ENCODE results near the gene UBXN10. TPM values are rescaled to one million over a fixed set of nuclear protein-coding genes. Genes with fewer than 3 reads are reported as not detected.
A peak's percentile ranks its signal among the peaks of the same experiment; 100 is the strongest.

The UBXN10 gene
- total RNA-seq, 1 experiment from 2014 or later = 0.33 TPM

GRCh38 chr1:20192871-20193411 is 7.0 kb downstream of the UBXN10 start:
- no peak for DNase-seq
- H3K36me3 Mint-ChIP-seq (ENCODE audit: insufficient read depth, unreplicated experiment) = no peaks in the 10 kb centered on the region
- intact Hi-C loops (cut with micrococcal nuclease; ENCODE audit: unreplicated experiment) = no loop called here
- TF ChIP-seq, protein P1, sequence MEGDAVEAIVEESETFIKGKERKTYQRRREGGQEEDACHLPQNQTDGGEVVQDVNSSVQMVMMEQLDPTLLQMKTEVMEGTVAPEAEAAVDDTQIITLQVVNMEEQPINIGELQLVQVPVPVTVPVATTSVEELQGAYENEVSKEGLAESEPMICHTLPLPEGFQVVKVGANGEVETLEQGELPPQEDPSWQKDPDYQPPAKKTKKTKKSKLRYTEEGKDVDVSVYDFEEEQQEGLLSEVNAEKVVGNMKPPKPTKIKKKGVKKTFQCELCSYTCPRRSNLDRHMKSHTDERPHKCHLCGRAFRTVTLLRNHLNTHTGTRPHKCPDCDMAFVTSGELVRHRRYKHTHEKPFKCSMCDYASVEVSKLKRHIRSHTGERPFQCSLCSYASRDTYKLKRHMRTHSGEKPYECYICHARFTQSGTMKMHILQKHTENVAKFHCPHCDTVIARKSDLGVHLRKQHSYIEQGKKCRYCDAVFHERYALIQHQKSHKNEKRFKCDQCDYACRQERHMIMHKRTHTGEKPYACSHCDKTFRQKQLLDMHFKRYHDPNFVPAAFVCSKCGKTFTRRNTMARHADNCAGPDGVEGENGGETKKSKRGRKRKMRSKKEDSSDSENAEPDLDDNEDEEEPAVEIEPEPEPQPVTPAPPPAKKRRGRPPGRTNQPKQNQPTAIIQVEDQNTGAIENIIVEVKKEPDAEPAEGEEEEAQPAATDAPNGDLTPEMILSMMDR (IDR thresholded peaks at IDR 0.05; ENCODE audit: unreplicated experiment) = no peak
- no peak overlapping the region for H3K27ac Mint-ChIP-seq (ENCODE audit: unreplicated experiment)
- H3K4me1 Mint-ChIP-seq (ENCODE audit: low read depth, unreplicated experiment) = no peaks in the 10 kb centered on the region
- BruUV-seq (replicated peaks) = no TSS peak
- CTCF ChIA-PET = no interaction called here
- no peak overlapping the region for H3K4me3 Mint-ChIP-seq (ENCODE audit: low read depth, unreplicated experiment)
- H3K27me3 Mint-ChIP-seq (ENCODE audit: unreplicated experiment) = peaks cover 18% of the 10 kb centered on the region
- H3K9me3 Mint-ChIP-seq (ENCODE audit: low read depth, unreplicated experiment) = no peaks in the 10 kb centered on the region

- H3K27ac Mint-ChIP-seq (ENCODE audit: unreplicated experiment) = no peak overlapping the region
- H3K4me3 Mint-ChIP-seq (ENCODE audit: low read depth, unreplicated experiment) = no peak overlapping the region
- CTCF ChIA-PET = interaction anchor here (0.6 kb wide), 1 partner anchor 15 kb away, joined by 3 read pairs; no protein-coding TSS in a partner anchor
- H3K9me3 Mint-ChIP-seq (ENCODE audit: low read depth, unreplicated experiment) = no peaks in the 10 kb centered on the region
- H3K4me1 Mint-ChIP-seq (ENCODE audit: low read depth, unreplicated experiment) = peaks cover 6% of the 10 kb centered on the region
- peaks cover 6% of the 10 kb centered on the region for H3K27me3 Mint-ChIP-seq (ENCODE audit: unreplicated experiment)
- no TSS peak for BruUV-seq (replicated peaks)
- H3K36me3 Mint-ChIP-seq (ENCODE audit: insufficient read depth, unreplicated experiment) = no peaks in the 10 kb centered on the region
- no peak for DNase-seq
- TF ChIP-seq, protein P1 (IDR thresholded peaks at IDR 0.05; ENCODE audit: unreplicated experiment) = no peak
- intact Hi-C loops (cut with micrococcal nuclease; ENCODE audit: unreplicated experiment) = no loop called here
Measured at GRCh38 chr1:20194224-20194623, 8.3 kb downstream of the UBXN10 start.

GRCh38 chr1:20194757-20195461 is 9.0 kb downstream of the UBXN10 start:
- H3K36me3 Mint-ChIP-seq (ENCODE audit: insufficient read depth, unreplicated experiment) = no peaks in the 10 kb centered on the region
- no peaks in the 10 kb centered on the region for H3K9me3 Mint-ChIP-seq (ENCODE audit: low read depth, unreplicated experiment)
- intact Hi-C loops (cut with micrococcal nuclease; ENCODE audit: unreplicated experiment) = loop anchor here (1.0 kb wide), 1 partner anchor 94 kb away; no protein-coding TSS in a partner anchor
- DNase-seq = peak; percentile 66
- H3K27ac Mint-ChIP-seq (ENCODE audit: unreplicated experiment) = no peak overlapping the region
- no TSS peak for BruUV-seq (replicated peaks)
- peaks cover 11% of the 10 kb centered on the region for H3K4me1 Mint-ChIP-seq (ENCODE audit: low read depth, unreplicated experiment)
- H3K27me3 Mint-ChIP-seq (ENCODE audit: unreplicated experiment) = no peaks in the 10 kb centered on the region
- CTCF ChIA-PET = interaction anchor here (0.6 kb wide), 1 partner anchor 41 kb away, joined by 5 read pairs; no protein-coding TSS in a partner anchor
- TF ChIP-seq, protein P1 (IDR thresholded peaks at IDR 0.05; ENCODE audit: unreplicated experiment) = peak; percentile 50
- H3K4me3 Mint-ChIP-seq (ENCODE audit: low read depth, unreplicated experiment) = no peak overlapping the region

- no TSS peak for BruUV-seq (replicated peaks)
- CTCF ChIA-PET = interaction anchor here (0.6 to 1.1 kb wide), 2 partner anchors 14 to 323 kb away, joined by 3 read pairs; no protein-coding TSS in a partner anchor
- Mint-ChIP-seq H3K9me3 (ENCODE audit: low read depth, unreplicated experiment) (no peaks in the 10 kb centered on the region), H3K4me3 (ENCODE audit: low read depth, unreplicated experiment) (no peak overlapping the region), H3K27ac (ENCODE audit: unreplicated experiment) (no peak overlapping the region), H3K27me3 (ENCODE audit: unreplicated experiment) (no peaks in the 10 kb centered on the region), H3K36me3 (ENCODE audit: insufficient read depth, unreplicated experiment) (no peaks in the 10 kb centered on the region), H3K4me1 (ENCODE audit: low read depth, unreplicated experiment) (peaks cover 11% of the 10 kb centered on the region)
- no peak for DNase-seq
- intact Hi-C loops (cut with micrococcal nuclease; ENCODE audit: unreplicated experiment) = loop anchor here (1.0 kb wide), 1 partner anchor 94 kb away; no protein-coding TSS in a partner anchor
- TF ChIP-seq, protein P1 (IDR thresholded peaks at IDR 0.05; ENCODE audit: unreplicated experiment) = no peak
Measured at GRCh38 chr1:20195462-20195780, 9.5 kb downstream of the UBXN10 start.
